Stimulated activated CD4-positive, alpha-beta T cell treated with anti-CD3 and anti-CD28 coated beads, Interleukin-15, amount 100 ng/mL, for 24 hours (primary cell): Measurements from ENCODE around the gene GCK.

Experiments used
- DNase-seq: peaks from one replicate; pipeline ENCODE4 v3.0.0-alpha.2; 2020

The GCK gene

DNA sequence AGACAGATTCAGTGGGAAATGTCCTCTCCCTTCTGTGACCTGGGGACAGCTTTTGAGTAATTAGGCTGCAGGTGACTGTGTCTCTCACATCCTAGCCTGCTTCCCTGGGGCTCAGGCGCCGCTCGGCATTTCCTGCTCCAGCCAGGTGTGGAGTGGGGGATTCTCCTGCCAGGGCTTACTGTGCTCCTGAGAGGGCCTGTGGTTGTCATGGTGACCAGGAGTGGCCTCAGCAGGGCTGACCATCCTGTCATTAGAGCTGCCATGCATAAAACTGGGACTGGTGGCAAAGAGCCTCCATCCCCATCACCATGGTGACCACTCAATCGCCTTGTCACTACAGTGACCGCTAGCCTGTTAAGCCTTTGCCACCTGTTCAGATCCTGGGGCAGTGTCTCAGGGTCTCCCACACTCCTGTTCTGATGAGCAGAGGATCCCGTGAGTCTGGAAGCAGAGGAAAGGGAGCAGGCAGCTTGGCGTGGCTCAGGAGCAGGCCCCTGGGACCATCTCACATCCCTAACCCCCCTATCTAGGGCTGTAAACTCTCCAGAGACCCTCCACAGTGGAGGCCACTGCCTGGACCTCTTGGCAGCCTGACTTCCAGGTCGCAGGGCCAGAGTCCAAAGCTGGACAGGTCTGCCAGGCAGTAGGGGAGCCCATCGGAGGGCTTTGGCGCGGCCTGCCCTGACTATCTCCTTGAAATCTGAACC lies at the start of gene GCK:
Gene GCK, minus strand, starts transcription at position 154 of the 707 bp plus-strand sequence. CDS start 486 bp downstream, outside the sequence.
- no peak for DNase-seq

DNA sequence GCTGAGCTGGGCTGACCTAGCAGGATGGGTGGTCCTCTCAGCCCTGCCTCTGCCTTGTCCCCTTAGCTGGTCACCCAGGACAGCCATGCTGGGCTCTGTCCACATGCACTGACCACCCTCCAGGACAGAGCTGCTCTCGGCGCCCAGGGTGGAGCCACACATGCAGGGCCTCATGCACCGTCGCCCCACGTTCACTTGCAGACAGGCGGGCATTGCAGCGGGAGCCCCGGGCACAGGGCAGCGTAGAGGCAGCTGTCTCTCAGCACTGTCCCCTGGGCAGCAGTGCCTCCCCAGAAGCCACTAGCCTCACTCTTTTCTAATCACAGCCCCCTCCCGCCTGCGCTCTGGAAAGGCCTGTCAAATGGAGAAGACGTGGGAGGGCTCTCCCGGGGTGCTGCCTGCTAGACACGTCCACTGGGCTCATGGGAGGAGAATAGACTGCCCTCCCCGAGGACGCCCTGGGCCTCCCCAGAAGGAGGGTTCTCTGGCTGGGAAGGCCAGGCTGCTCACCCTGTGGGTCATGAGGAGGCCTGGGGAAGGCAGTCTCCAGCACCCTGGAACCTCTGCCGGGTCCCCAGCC lies 49.0 kb upstream of the GCK start:
- no peak for DNase-seq

DNA sequence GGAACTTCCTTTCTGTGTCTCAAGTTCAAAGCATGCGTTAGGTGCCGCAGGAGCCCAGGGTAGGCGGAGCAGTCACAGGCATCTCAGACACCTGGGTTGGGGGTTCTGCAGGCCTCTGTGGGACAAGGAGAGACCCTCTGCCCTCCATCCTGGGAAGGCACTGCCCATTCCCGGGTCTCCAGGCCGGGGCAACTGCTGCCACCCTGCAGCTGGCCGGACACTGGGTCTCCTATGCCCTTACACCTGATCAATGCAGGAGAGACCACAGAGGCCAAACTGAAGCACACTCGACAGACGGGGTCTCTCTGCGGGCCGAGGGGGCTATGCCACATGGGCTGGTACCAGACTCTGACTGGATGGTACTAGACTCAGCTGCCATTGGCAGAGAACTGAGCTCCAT lies 48.5 kb upstream of the GCK start:
- DNase-seq: no peak

DNA sequence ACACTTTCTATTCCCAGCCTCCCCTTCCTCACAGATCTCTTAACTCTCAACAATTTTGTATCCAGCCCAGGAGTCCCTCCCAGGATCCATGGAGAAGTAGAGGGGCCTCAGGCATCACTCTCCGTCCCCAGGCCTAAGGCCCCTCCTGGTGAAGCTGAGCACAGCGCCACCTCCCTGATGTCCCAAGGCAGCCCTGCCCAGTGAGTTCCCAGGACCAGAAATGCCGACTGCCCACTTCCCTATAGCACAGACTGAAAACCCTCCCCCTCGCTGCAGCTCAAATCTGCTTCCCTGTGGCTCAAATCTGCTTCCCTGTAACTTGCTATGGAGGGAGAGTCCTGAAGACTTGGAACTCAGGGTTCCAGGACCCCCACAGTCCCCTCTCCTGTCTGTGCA lies 47.1 kb upstream of the GCK start:
- DNase-seq: no peak

DNA sequence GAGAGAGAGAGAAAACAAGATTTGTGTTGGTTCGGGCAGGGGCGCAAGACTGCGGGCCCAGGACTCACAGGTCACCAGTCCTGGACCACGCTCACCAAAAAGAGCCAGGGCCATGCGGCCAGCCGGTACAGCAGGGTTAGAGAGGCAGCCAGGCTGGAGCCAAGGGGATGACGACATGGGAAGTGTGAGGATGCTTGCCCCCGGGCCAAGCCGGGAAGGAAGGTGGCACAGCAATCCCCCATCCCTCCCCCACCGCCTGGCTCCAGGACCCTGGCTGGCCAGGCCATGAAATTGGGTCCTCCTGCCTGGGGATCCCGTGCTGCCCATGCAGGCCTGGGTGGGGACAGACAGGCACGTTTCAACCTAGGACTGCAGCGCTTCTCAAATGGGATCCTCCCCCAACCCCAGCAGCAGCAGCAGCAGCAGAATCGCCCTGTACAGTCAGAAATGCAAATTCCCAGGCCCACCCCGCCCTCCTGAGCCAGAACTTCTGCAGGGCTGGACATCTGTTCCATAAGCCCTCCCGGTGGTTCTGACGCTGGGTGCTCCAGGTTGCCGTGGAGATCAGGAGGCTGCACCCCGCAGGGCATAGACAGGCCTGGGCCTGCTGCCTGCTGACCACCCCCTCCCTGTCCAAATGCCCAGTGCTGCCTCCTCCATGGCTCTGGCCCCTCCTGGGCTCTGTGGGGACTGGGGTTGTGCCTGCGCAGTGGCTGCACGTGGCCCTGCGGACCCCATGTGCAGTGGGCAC lies 46.5 kb upstream of the GCK start:
- DNase-seq: no peak

DNA sequence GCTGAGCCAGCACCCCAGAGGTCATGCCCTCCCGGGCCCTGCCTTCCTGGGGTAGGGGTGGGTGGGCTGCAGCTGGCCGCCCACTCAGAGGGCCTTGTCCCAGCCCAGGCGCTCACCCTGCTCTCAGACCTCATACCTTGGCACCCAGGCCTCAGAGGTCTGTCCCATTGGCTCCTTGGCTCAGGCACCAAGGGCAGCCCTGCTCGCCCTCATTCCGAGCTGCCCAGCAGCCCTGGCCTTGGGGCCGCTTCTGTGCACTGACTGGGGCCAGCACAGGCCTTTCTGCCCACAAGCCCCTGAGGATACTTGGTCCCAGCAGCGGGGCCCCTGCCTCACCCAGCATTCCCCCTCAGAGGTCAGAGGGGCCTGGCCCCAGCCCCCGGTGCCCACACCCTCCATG lies 45.8 kb upstream of the GCK start:
- no peak for DNase-seq

DNA sequence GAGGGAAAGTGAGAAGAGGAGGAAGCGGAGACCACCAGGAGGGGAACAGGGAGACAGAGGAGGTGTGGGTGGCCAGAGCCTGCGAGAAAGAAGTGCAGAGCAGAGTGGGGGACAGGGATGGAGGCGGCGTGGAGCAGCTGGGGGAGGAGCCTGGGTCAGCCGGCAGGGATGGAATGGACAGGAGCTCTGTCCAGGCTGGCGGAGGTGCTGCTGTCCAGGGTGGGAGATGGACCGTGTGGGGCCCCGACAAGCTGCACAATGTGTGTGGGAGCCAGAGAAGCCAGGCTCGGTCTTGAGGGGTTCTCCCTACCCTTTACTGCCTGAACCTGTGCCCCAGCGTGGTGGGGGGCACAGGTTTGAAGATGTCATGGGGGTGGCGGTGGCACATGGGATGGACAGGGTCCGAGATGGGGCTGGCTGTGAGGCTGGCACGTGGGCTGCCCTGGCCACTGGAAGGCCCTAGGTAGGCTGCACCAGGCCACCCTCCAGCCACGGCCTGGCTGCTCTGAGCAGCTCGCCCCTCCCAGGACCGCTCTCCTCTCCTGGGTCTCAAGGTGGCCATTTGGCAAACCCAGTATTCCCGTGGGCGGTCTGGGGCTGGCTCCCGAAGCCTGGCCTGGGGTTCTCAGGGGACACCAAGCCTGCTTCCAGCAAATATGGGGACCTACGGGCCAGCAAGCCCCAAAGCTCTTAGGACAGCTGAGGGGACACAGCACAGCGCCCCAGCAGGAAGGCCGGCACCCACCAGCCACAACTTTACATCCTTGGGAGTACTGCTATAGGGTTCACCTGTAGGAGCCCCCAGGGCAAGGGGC lies 43.9 kb upstream of the GCK start:
- DNase-seq: no peak

DNA sequence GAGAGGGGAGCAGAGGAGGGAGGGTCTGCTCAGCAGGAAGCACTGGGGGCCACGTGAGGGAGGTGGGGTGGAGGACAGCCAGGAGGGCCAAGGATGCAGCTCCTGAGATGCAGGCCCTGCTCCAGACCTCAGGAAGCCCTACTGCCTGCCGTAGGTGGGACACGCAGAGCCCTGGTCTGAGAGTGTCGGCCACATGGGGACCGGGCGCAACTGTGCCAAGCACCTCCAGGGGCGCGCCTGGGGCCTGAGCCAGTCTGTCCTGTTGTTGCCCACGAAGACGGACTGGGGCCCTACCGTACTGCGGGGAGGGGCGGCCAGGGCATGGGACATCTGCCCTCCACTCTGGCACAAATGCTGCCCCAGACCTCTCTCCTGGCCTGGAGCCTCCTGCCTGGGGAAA lies 43.2 kb upstream of the GCK start:
- DNase-seq: no peak

DNA sequence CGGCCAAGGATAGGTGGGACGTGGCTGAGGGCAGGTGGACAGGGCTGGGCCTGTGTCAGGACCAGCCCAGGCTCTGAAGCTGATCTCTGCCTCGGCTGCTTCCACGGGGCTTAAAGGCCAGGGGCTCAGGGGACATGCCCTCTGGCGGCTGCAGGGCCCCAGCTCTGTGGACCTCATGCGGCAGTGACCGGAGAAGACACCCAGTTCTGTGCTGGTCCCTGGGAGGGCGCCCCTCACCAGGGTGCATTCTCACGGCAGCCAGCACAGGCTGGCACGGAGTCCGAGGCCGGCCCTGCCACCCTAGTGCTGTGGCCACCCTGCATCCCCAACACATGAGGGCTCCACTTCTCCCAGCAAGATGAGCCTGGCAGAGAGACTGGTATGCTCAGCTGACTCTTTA lies 41.8 kb upstream of the GCK start:
- no peak for DNase-seq

DNA sequence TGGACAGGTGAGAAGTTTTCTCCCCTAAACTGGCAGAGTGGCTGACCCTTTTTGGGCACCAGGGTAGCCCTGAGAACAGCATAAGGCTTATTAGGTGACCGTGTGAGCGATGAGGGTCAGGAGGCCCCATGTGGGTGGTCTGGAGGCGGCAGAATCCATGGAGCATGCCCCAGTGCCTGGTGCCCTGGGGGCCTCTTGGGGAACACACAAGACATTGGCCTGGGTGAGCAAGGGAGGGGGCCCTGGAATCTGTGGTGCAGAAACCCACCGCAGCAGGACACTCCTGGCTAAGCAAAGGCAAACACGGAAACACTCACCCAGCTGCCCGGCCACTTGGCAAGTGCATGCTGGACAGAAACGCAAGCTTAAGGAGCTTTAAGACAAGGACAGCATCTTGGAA lies 41.0 kb upstream of the GCK start:
- no peak for DNase-seq

DNA sequence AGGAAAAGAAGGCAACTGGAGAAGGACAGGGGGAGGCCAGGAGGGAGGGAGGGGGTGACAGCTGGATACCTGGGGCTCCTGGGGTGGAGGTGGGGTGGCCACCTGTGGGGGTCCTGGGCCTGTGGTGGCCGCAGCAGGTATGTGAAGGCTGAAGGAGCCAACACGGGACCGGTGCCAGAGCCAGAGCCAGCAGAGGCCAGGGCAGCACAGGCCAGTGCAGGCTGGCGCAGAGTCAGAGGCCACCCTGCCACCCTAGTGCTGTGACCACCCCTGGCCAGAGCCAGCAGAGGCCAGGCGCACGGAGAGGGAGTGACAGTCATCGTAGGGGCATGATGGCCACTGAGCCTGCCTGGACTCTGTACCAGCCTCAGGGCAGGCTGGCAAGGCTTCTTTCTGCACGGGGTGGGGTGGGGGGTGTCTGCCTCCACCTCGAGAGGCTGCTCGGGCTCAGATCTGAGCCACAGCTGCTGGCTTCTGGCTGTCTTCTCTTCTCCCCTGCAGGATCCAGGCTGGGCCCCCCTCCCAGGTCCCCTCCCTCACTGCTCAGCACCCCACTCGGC lies 40.4 kb upstream of the GCK start:
- no peak for DNase-seq

DNA sequence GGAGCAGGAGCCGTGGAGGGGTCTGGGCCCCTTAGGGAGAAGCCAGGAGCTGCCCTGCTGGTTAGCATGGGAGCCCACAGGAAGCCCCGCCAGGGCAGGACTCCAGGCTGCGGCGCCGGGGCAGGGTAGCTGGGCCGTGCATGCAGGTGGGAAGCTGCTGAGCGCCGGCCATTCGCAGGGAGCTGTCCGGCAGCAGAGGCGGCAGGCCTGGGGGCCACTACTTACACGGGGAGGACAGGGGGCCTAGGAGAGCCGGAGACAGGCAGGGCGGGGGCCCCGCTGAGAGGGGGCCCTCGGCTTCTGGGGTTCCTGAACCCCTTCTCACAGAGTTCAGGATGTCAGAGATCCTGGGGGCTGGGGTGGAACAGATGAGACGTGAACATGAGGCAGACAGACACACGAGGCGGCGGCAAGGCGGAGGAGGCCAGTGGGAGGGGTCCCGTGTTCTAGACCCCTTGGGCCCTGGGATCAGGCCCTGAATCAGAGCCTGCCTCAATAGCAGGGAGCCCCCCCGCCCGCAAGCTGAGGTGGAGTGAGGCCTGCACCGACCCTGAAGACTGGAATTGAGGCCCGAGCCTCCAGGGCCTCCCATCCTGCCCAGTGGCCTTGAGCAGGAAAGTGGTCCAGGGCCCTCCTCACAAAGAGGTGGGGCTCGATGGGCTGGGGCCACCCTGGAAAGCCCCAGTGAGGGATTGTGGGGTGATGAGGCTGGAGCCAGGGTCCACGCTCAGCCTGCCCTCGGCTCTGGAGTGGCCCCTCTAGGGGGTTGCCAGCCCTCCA lies 39.5 kb upstream of the GCK start:
- no peak for DNase-seq

DNA sequence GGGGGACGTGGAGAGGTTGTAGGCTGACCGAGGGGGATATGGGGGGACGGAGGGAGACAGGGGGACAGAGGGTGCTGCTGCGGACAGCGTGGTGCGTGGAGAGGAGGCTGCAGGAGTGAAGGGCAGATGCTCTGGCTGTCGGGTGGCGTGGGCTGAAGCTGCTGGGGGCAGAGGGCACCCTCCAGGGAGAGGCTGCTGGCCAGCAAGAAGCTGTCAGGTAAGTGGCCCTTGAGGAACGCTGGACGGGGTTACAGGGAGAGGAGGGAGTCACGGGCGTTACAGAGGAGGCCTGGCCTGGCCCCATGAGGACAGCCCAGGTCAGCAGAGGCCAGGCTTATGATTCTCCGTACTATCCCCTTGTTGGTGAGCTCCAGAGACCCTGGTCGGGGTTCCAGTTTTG lies 38.7 kb upstream of the GCK start:
- DNase-seq: no peak

DNA sequence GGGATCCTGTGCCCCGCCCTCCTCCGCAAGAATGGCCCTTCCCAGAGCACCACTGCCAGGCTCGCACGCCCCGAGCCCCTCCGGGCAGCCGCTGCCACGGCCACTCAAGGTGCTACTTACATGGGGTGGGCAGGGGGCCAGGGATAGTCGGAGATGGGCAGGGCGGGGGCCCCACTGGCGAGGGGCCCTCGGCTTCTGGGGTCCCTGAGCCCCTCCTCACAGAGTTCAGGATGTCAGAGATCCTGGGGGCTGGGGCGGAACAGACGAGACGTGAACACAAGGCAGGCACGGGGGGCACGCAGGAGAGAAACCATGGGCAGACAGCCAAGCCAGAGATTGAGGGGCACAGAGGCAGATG lies 37.1 kb upstream of the GCK start:
- DNase-seq: no peak

DNA sequence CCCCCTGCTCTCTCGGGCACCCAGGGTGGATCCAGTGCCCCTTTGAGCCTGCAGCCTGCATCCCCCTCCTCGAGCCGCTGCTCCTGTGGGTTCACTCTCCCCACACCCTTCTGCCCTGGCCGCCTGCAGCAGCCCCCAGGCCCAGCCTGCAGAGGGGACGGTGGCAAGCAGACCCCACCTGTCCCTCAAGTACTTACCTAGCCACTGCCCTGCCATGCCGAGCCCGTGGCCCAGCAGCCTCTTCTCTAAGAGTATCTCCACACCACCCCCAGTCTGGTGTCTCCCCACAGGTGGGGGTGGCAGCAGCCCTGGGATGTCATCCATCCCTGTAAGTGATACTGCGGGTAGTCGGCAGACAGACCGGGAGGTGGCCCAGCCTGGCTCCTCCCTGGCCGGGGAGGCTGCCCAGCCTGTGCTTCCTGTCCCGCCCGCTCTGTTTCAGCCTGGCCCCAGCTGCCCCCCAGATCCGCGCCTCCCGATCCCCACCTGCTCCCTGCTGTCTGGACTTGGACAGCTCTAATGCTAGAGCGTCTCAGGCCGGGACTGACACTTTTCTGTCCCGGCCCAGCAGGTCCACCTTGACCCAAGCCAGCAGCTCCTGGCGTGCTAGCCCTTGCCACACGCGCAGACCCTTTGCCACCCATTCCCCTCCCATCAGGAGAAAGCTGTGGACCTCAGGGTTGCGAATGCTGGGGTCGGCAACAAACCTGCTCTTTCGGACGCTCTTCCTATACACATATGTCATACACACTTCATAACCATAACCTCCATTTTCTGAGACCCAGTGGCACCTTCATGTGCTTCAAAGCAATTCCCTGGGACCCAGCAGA lies 36.5 kb upstream of the GCK start:
- no peak for DNase-seq

DNA sequence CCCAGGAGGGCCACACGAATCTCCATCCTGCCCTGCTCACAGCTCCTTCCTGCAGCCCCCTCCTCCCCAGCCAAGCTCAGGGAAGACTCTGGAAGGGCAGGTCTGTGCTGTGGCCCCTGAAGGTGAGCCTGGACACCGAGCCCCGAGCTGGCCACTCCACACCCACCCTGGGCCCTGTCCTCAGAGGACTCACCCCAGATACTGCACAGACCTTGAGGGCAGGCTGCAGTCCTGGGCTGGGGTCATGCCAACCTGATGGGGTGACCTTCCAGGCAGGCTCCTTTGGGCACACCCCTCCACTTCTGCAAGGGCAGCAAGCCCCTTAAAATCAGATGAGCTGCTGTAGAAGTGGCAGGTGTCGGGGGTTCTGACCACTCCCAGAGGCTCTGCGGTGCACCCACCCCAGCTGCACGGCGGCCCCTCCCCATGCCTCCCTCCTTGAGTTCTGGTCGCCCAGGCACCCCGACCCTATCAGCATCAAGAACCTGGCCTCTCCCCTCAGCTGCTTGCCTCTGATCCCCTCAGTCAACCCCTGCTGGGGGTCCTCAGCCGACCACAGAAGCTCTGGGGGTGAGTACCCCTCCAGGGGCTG lies 35.8 kb upstream of the GCK start:
- no peak for DNase-seq

DNA sequence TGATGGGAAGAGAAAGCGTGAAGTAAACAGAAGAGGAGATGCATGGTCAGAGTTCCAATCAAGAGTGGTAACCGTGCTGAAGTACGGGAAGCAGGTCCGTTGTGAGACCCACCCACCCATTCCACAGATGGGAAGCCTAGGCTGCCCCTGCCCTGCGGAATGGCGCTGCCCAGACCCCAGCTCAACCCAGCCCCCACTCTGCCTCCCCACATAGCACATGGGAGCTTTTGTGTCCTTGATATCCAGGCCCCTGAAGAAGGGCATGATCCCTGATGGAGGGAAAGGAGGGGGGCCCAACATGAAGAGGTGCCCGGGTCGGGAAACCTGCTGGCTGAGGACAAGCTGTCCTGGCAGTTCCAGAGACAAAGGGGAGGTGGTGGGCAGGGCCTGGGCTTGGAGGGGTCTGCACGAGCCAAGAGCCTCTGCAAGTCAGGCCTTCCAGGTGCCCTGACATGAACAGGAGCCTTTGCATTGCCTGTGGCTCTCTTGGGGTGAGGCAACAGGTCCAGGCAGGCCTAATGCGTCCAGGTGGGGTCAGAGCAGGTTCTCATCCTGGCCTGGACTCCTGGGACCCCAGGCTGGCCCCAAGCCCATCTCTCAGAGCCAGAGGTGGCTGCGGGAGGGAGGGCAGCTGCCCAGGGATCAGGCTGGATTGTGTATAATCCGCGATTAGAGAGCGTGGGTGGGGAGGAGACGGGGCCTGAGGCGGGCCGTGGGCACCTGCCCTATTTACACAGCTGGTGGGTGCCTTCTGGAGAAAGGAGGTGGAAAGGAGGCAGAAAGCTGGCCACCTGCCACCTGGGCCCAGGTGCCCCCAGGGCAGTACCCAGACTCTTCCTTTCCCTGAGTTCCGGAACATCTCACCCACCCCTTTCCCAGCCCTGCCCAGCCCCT lies 35.1 kb upstream of the GCK start:
- no peak for DNase-seq

DNA sequence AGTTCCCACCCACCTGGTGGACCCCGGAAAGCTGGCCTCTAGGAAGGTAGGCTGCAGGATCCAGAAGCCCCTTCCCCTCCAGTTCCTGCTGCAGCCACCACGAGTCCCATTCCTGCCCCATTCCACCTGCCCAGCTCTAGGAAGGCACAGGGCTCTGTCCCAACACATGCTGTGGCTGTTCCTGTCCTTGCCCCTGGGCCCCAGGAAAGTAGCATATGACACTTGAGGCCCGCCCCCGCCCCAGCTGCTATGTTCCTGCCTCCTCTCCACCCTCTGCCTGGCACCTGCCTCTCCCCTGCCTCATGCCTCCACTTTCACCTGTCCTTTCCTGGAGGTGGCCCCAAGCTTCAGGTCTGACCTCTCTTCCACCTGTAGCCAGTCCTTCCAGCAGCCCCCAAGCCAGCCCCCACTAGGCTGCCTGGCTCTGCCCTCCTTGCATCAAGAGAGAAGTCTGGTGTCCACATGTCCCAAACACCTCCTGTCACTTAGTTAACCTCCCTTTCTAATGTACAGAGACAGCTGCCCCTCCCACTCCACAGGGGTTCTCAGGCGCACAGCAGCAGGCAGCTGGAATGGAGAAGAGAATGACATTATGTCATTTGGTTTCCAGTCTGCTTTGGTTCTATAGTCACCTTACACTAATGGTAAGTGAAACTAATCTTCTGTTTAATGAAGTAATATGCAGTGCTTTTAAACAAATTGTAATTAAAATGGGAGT lies 34.3 kb upstream of the GCK start:
- DNase-seq: no peak

DNA sequence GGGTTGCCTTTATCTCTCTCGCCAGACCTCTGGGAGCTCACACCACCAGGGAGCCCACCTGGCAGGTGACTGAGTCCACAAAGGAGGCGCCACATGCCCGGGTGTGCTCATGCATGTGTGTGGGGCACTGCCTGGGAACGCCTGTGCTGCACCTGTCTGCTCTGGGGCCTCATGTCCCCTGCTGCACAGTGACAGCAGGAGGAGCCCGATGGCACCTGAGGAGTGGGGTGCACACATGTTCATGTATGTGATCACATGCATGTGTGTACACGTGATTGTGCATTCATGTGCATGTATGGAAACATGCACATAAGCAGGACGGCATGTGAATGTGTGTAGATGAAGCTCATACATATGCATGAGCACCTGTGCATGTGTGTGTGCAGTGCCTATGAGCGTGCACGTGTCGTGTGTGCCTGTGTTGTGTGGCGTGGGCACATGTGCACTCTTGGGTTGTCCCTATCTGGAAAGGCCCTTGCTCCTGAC lies 33.6 kb upstream of the GCK start:
- DNase-seq: no peak
